ENCODE measurements around the gene PNISR.
A peak's percentile ranks its signal among the peaks of the same experiment; 100 is the strongest.

Gene PNISR

DNA sequence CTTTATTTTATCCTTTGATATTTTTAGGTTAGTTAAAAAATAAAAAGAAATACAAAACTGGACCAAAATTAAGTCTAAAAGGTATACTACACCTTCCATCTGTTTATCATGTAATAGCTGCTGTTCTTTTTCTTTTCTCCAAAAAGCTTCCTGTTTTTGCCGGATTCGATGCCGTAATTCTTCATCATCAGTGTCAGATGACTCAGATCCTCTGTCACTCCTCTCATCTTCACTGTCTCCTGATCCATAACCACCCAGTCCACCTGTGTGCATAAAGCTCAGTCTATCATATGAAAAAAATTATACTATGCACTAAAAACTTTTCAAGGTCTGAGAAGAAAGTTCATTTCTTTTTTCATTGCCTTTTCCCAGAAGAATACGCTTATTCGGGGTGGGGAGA, 22.7 kb downstream of the PNISR start:
- DNase-seq (ENCODE audit: low spot score) = no peak

- DNase-seq (ENCODE audit: low spot score) = no peak
Measured at GRCh38 chr6:99397287-99397686, 27.8 kb downstream of the PNISR start.

- DNase-seq (ENCODE audit: low spot score) = peak; percentile 80
Measured at GRCh38 chr6:99393698-99394531, 31.2 kb downstream of the PNISR start, which contains the start of gene COQ3. Gene COQ3 (minus strand): TSS chr6:99394195. CDS start chr6:99394179, 16 bp downstream.

GRCh38 chr6:99393366-99393697, 31.8 kb downstream of the PNISR start:
- DNase-seq (ENCODE audit: low spot score) = no peak

DNA sequence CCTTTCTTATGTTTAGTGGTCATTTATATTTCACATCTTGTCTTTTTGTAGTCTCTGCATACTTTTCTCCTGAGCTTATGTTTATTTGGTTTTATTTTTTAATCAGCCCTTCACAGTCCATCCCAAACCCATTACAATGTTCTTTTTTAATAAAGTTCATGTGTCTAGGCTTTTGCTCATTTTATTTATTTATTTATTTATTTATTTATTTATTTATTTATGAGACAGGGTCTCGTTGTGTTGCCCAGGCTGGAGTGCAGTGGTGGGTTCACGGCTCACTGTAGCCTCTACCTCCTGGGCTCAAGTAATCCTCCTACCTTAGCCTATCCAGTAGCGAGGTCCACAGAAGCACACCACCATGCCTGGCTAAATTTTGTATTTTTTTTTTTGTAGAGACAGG, 34.2 kb downstream of the PNISR start:
- no peak for DNase-seq (ENCODE audit: low spot score)

DNA sequence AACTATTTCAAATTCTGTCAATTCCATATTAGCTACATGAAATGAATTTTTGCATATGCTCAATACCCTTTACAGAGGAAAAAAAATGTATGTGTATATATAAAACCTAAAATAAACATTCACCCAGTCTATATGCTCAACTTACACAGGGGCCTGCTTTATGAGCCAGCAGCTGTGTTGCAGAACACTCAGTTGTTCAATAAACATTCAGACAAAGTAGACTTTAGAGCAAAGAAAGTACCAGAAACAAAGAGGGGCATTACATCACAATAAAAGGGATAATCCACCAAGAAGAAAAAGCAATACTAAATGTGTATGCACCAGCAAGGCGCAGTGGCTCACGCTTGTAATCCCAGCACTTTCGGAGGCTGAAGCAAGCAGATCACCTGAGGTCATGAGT, 40.6 kb downstream of the PNISR start:
- no peak for DNase-seq (ENCODE audit: low spot score)

DNA sequence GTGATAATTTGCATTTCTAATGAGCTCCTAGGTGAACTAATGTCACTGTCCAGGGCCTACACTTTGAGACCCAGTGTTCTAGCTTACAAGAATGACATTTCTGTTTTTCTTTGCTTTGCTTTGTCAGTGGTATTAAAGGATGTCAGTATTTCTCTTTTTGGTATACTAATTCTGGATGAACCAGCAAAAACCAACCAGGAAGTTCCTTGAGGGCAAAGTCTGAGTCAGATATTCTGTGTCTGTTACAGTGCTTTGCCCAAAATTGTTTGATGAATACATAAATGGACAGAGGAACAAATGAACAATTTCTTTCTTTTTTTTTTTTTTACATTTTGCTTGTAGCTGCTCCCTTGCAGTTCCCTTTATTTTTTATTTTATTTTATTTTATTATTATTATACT, 46.5 kb downstream of the PNISR start:
- DNase-seq (ENCODE audit: low spot score) = no peak

GRCh38 chr6:99369533-99369932, 55.6 kb downstream of the PNISR start:
- no peak for DNase-seq (ENCODE audit: low spot score)

DNA sequence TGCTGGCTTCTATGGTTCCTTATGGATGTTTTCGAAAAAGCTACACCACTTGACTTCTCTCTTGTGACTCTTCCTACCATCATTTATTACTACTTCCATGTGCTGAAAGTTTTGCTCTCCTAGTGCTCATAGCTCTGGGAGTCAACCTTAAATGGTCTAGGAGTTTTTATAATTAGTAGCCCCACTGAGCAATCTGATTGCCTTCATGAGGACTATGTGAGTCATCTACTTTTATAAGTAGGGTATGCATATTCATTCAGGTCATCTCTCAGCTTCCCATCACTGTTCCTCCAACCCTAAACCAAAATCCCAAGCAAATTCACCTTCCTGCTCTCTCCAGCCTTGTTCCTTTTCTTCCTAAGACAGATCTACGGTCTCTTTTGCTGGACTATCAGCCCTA, 58.3 kb downstream of the PNISR start:
- no peak for DNase-seq (ENCODE audit: low spot score)

- no peak for DNase-seq (ENCODE audit: low spot score)
Measured at GRCh38 chr6:99364026-99364425, 61.1 kb downstream of the PNISR start.

DNA sequence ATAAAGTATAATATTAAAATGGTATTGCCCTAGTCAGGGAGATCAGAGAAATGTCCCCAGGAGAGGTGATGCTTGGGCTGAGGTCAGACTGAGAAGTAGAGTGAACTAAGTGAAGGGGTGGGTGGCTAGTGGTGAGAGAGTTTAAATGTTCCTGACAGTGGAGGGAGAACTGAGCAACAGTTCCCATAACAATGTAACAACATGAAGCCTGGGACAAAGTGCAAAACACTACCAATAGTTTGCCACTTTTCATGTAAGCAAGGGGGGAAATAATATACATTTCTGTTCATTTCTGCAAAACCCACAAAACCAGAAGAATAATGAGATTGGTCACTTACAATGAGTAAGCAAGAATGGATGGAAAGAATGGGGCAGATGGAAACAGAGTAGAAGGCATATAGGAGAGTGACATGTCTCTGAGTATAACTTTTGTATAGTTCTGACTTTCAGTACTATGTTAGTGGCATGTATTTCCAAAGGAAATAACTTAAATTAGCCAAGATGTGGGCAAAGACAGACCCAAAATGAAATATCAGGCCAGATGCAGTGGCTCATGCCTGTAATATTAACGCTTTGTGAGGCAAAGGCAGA, 62.3 kb downstream of the PNISR start:
- no peak for DNase-seq (ENCODE audit: low spot score)

DNA sequence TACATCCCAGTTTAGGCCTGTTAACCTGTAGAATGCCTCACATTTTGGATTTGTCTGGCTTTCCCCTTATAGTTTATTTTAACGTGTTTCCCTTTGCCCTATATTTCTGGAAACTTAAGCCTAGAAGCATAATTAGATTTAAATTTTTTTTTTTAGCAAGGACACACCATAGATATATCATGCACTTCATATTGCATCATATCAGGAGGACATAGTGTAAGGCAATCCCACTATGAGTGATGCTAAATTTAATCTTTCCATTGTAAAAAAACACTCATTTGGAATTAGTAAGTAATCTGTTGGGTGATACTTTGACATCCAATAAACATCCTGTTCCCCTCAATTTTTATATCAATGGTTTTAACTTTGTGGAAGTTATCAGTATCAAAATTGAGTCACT, 65.3 kb downstream of the PNISR start:
- DNase-seq (ENCODE audit: low spot score) = no peak

GRCh38 chr6:99356641-99357040, 68.5 kb downstream of the PNISR start:
- DNase-seq (ENCODE audit: low spot score) = no peak

GRCh38 chr6:99354983-99355382, 70.1 kb downstream of the PNISR start:
- DNase-seq (ENCODE audit: low spot score) = no peak

DNA sequence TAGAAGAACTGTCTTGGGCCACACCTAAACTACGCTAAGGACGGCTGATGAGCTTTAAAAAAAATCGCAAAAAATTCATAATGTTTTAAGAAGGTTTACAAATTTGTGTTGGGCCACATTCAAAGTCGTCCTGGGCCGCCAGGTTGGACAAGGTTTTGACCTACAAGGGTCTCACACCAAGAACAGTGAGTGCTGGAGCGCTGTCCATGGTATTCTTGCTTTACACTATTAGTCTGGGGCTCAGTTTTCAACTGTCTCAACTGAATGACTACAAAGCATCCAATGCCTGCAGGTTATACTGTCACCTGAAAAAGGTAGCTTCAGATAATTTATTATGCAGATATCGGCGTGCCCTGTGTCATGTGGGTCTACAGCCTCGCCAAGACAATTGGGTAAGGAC, 72.0 kb downstream of the PNISR start:
- no peak for DNase-seq (ENCODE audit: low spot score)

- DNase-seq (ENCODE audit: low spot score) = no peak
Measured at GRCh38 chr6:99350573-99350972, 74.5 kb downstream of the PNISR start.

GRCh38 chr6:99349171-99350141, 75.7 kb downstream of the PNISR start, which contains the start of gene FAXC:
Gene FAXC (minus strand): TSS chr6:99349674. CDS start chr6:99349372, 302 bp downstream.
- peak; percentile 21 for DNase-seq (ENCODE audit: low spot score)

GRCh38 chr6:99348288-99349170, 76.6 kb downstream of the PNISR start:
- no peak for DNase-seq (ENCODE audit: low spot score)
